HepG2 (cell line): ENCODE results near the gene PLEKHM2. TPM values are rescaled to one million over a fixed set of nuclear protein-coding genes. Genes with fewer than 3 reads are reported as not detected.

Experiments used
- ATAC-seq: fragments of 200-7000 bp; cut with Tn5 transposase; 3 replicates; pipeline ENCODE4 v1.9.1; 2020; ENCODE audit warnings: mild to moderate bottlenecking, moderate library complexity
- BruUV-seq: library from RNA; stranded (reverse); fragments of 400-500 nt; replicated peaks from 2 replicates; lab custom pipeline; 2021; lab: Mats Ljungman, UMichigan
- CTCF ChIA-PET: fragments of 300-600 bp; formaldehyde crosslinking; extraction: SDS; loops from one replicate; lab custom pipeline; 2021; ENCODE audit warnings: low total read pairs, inconsistent platforms, low intra/inter-chr PET ratio; lab: Yijun Ruan, JAX
- POLR2A ChIA-PET: fragments of 350-600 bp; sonication (Branson Sonifier 250); formaldehyde crosslinking; loops from one replicate; lab custom pipeline; 2020; ENCODE audit warnings: antibody characterized with exemption, inconsistent platforms; lab: Yijun Ruan, JAX
- DNase-seq: peaks from one replicate; pipeline ENCODE4 v3.0.0-alpha.2; 2015; ENCODE audit warnings: low spot score
- FAIRE-seq: peaks from 3 replicates; lab custom pipeline; 2011; peaks lifted over from hg19 to GRCh38; lab: Jason Lieb, UNC
- H2AFZ ChIP-seq: one replicate; pipeline ENCODE4 v1.6.1; 2011; ENCODE audit warnings: low read length, inconsistent platforms
- H3K27ac ChIP-seq: fragments of 300-600 bp; 3 replicates; pipeline ENCODE4 v1.8.0; 2011; ENCODE audit warnings: mixed run types, mild to moderate bottlenecking, mixed read lengths, low read length, inconsistent platforms; ENCODE audit not compliant: insufficient read depth; ENCODE audit errors: extremely low read length
- H3K27me3 ChIP-seq, 2 experiments: fragments of 200-600 bp in 1 of 2; 2 replicates in 1 of 2; 3 replicates in 1 of 2; pipeline versions ENCODE4 v1.6.0 to v1.8.0; 2011; ENCODE audit warnings: low read length in 2 of 2, mild to moderate bottlenecking in 2 of 2, moderate library complexity in 2 of 2, inconsistent platforms in 1 of 2; ENCODE audit not compliant: insufficient read depth in 2 of 2, control insufficient read depth in 1 of 2
- H3K36me3 ChIP-seq, 2 experiments: fragments of 200-600 bp in 1 of 2; replicated peaks in 1 of 2; 2 replicates in 1 of 2; 3 replicates in 1 of 2; pipeline versions ENCODE4 v1.5.1 to v1.8.0; 2011; ENCODE audit warnings: low read length in 2 of 2, inconsistent platforms in 1 of 2; ENCODE audit not compliant: insufficient read depth in 2 of 2, control insufficient read depth in 1 of 2
- H3K4me1 ChIP-seq: 2 replicates; pipeline ENCODE4 v1.5.1; 2012; ENCODE audit warnings: low read length, inconsistent platforms; ENCODE audit not compliant: insufficient read depth
- H3K4me2 ChIP-seq: 2 replicates; pipeline ENCODE4 v1.6.0; 2011; ENCODE audit warnings: low read depth, low read length, inconsistent platforms
- H3K4me3 ChIP-seq, 3 experiments: fragments of 200-600 bp in 1 of 3; sonication (generic), shearing (Covaris generic) in 1 of 3; replicated peaks in 1 of 3; 2 replicates each; pipeline ENCODE4 v1.5.1; 2011 to 2016; ENCODE audit warnings: low read length in 3 of 3, inconsistent platforms in 2 of 3, low read depth in 2 of 3, mild to moderate bottlenecking in 2 of 3, control low read depth in 1 of 3, mixed read lengths in 1 of 3; ENCODE audit not compliant: insufficient read depth in 1 of 3
- H3K79me2 ChIP-seq: one replicate; pipeline ENCODE4 v1.6.1; 2011; ENCODE audit warnings: low read length, inconsistent platforms; ENCODE audit not compliant: insufficient read depth
- H3K9ac ChIP-seq: 2 replicates; pipeline ENCODE4 v1.6.0; 2011; ENCODE audit warnings: mild to moderate bottlenecking, low read depth, low read length, inconsistent platforms; ENCODE audit not compliant: insufficient read depth
- H3K9me3 ChIP-seq: 2 replicates; pipeline ENCODE4 v1.5.1; 2012; ENCODE audit warnings: mild to moderate bottlenecking, low read length
- H4K20me1 ChIP-seq: 2 replicates; pipeline ENCODE4 v1.6.0; 2011; ENCODE audit warnings: inconsistent platforms, mild to moderate bottlenecking, low read length, moderate library complexity; ENCODE audit not compliant: insufficient read depth
- SP2 ChIP-seq: sonication (generic); formaldehyde crosslinking; IDR thresholded peaks from 2 replicates; pipeline ENCODE4 v1.5.1; 2020; ENCODE audit warnings: mild to moderate bottlenecking, missing genetic modification reagents
- ZMAT5 ChIP-seq: sonication (generic); formaldehyde crosslinking; IDR thresholded peaks from 2 replicates; pipeline ENCODE4 v1.5.0; 2020; ENCODE audit warnings: mild to moderate bottlenecking, low read depth, missing genetic modification reagents, borderline replicate concordance
- ZNF407 ChIP-seq: sonication (generic); formaldehyde crosslinking; IDR thresholded peaks from one replicate; pipeline ENCODE4 v1.5.1; 2020; ENCODE audit warnings: mild to moderate bottlenecking, missing genetic modification reagents; ENCODE audit errors: not compliant biosample characterization
- ZNF598 ChIP-seq: sonication (generic); formaldehyde crosslinking; IDR thresholded peaks from 2 replicates; pipeline ENCODE4 v1.5.1; 2020; ENCODE audit warnings: mild to moderate bottlenecking, missing genetic modification reagents, borderline replicate concordance
- WGBS: methylation state at CpG from one replicate; pipeline ENCODE4 v1.1.6; 2017; ENCODE audit warnings: low lambda C conversion rate; 5-methylcytosine and 5-hydroxymethylcytosine counted together
- in situ Hi-C: cut with HindIII; loops from 2 replicates; pipeline ENCODE4 v1.10.0; 2017; ENCODE audit warnings: low pct_unique_long_range_greater_than_20kb; ENCODE audit not compliant: extremely low pct_ligation_motif_present
- intact Hi-C: fragments of 100-400 bp; cut with micrococcal nuclease; formaldehyde crosslinking; loops from one replicate; pipeline ENCODE4 v1.10.0; 2022; ENCODE audit not compliant: unreplicated experiment
- polyA plus RNA-seq, 8 experiments: library from polyadenylated mRNA; depleted of rRNA in 3 of 8; stranded (reverse) in 7 of 8; unstranded in 1 of 8; fragments of >200 nt; fragmentation: Illumina TruSeq in 4 of 8; extraction: Trizol in 4 of 8; gene quantifications; 2 replicates each; pipeline versions ENCODE4 v1.2.1 to v1.2.3, GENCODE V29; 2011 to 2016; ENCODE audit warnings: low read depth in 4 of 8, missing spikeins in 1 of 8, mixed read lengths in 1 of 8; ENCODE audit not compliant: insufficient read depth in 1 of 8
- total RNA-seq, 5 experiments: library from RNA; depleted of rRNA; stranded (reverse); fragments of >200 nt; fragmentation: Illumina TruSeq; extraction: Trizol; gene quantifications; 2 replicates each; pipeline ENCODE4 v1.2.3, GENCODE V29; 2016; ENCODE audit warnings: low read depth in 1 of 5

PLEKHM2 gene
- total and polyA plus RNA-seq, 2 of the 13 experiments (the other 11 are each of a cell fraction or from before 2014, with no cell fraction given), result 16.5 to 27.3 TPM

GRCh38 chr1:15717418-15718125 lies 33.5 kb downstream of the PLEKHM2 start:
- Histone ChIP-seq H3K9me3 (no peaks in the 10 kb centered on the region), H3K4me2 (no peak overlapping the region), H3K4me3 (no peak overlapping the region), H3K79me2 (no peaks in the 10 kb centered on the region), H3K27me3 (no peaks in the 10 kb centered on the region), H3K27ac (no peak overlapping the region), H2AFZ (no peak overlapping the region), H3K9ac (no peak overlapping the region), H3K4me1 (peaks cover 12% of the 10 kb centered on the region; the same call in 1 of the 2 replicates), H3K36me3 (peaks cover 22 to 44% of the 10 kb centered on the region in 2 experiments), H4K20me1 (no peaks in the 10 kb centered on the region)
- ChIA-PET CTCF (no interaction called here), POLR2A (no interaction called here)
- intact Hi-C loops, result no loop called here
- TF ChIP-seq ZNF598 (CRISPR knock-in tag), result no peak
- in situ Hi-C loops, result no loop called here
- FAIRE-seq, result no peak
- no peak for ATAC-seq
- 96% methylated on average over 10 of the region's 11 CpGs for WGBS
- no peak for DNase-seq
- BruUV-seq, result no TSS peak

GRCh38 chr1:15718199-15718601 lies 34.1 kb downstream of the PLEKHM2 start:
- no peak overlapping the region for H3K4me2 ChIP-seq
- ChIA-PET POLR2A (no interaction called here), CTCF (no interaction called here)
- H4K20me1 ChIP-seq, result no peaks in the 10 kb centered on the region
- H3K4me1 ChIP-seq, result peaks cover 12% of the 10 kb centered on the region; the same call in 1 of the 2 replicates
- peaks cover 22 to 50% of the 10 kb centered on the region in 2 experiments for H3K36me3 ChIP-seq
- no peaks in the 10 kb centered on the region for H3K27me3 ChIP-seq
- no peak for DNase-seq
- no peak overlapping the region for H3K9ac ChIP-seq
- in situ Hi-C loops (no loop called here), intact Hi-C loops (no loop called here)
- H2AFZ ChIP-seq, result no peak overlapping the region
- 86% methylated on average over 8 of the region's 8 CpGs for WGBS
- no peak overlapping the region for H3K27ac ChIP-seq
- no peak for ATAC-seq
- no peaks in the 10 kb centered on the region for H3K9me3 ChIP-seq
- no TSS peak for BruUV-seq
- FAIRE-seq, result no peak
- H3K79me2 ChIP-seq, result no peaks in the 10 kb centered on the region
- H3K4me3 ChIP-seq, result no peak overlapping the region
- TF ChIP-seq ZNF407 (CRISPR knock-in tag) (no peak), ZMAT5 (CRISPR knock-in tag) (no peak), SP2 (CRISPR knock-in tag) (no peak)
